Measurements from ENCODE around the gene CHFR. TPM values are rescaled to one million over a fixed set of nuclear protein-coding genes. Genes with fewer than 3 reads are reported as not detected.

CHFR gene
- total and polyA plus RNA-seq, 9 of the 15 experiments (the other 6 are each of a cell fraction or from before 2014, with no cell fraction given): 0.61 to 33.9 (median 19.3) TPM

DNA sequence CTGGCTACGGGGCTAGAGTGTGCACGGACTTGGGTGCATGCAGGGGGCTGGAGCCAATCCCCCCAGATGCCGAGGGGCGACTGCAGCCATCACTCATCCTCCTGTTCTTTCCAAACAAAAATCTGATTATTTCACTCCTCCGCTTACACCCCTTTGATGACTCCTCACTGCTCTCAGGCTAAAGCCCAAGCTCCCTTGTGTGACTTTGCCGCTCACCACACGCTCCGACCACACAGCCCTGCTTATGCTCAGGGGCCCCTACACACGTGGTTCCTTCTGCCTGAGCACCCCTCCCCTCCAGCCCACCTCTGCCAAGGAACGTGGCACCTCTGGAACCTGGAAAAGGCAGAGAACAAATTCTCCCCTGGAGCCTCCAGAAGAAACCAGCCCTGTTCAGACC lies 13.7 kb downstream of the CHFR start:
- Histone ChIP-seq H3K4me1 (replicated peaks in 1 of 2; ENCODE audit: control insufficient read depth in 2 of 2, insufficient read depth in 2 of 2, low read length in 2 of 2) (no peaks in the 10 kb centered on the region), H3K4me2 (ENCODE audit: insufficient read depth, low read length) (no peak overlapping the region), H3K9me1 (ENCODE audit: control insufficient read depth, insufficient read depth, low read length) (no peaks in the 10 kb centered on the region), H3K79me2 (ENCODE audit: control insufficient read depth, insufficient read depth, low read length) (no peaks in the 10 kb centered on the region), H3K36me3 (ENCODE audit: control insufficient read depth, insufficient read depth, low read length) (peaks cover 49% of the 10 kb centered on the region; the same call in 2 of the 3 replicates), H3K4me3 (no peak overlapping the region), H4K20me1 (replicated peaks; ENCODE audit: control insufficient read depth, insufficient read depth, low read length) (no peaks in the 10 kb centered on the region), H3K27me3 (ENCODE audit: control insufficient read depth in 2 of 2, insufficient read depth in 2 of 2, low read length in 2 of 2) (no peaks in the 10 kb centered on the region), H3K9me3 (replicated peaks; ENCODE audit: control insufficient read depth, insufficient read depth, low read depth, low read length) (no peaks in the 10 kb centered on the region), H2AFZ (ENCODE audit: low read depth, low read length) (no peak overlapping the region), H3K27ac (ENCODE audit: extremely low read depth, low read depth, low read length) (no peak overlapping the region), H3K9ac (ENCODE audit: insufficient read depth in 1 of 2, low read depth in 2 of 2, low read length in 2 of 2) (no peak overlapping the region)
- no peak for FAIRE-seq
- peak in 1 of 4 experiments; percentile 4 for DNase-seq (ENCODE audit: extremely low read depth in 1 of 4, low spot score in 3 of 4)
- ChIA-PET CTCF (ENCODE audit: low intra/inter-chr PET ratio) (no interaction called here), POLR2A (no interaction called here)
- TF ChIP-seq CTBP1 (IDR thresholded peaks at IDR 0.05; ENCODE audit: borderline replicate concordance) (no peak), XRCC3 (IDR thresholded peaks at IDR 0.05) (no peak), ZBTB7A (IDR thresholded peaks at IDR 0.05; ENCODE audit: borderline replicate concordance, control insufficient read depth, low read depth, low read length) (no peak), STAT5B (CRISPR knock-in tag; IDR thresholded peaks at IDR 0.05) (no peak), XRCC4 (IDR thresholded peaks at IDR 0.05; ENCODE audit: extremely low read depth, insufficient read depth, insufficient read length) (no peak), SMAD3 (CRISPR knock-in tag; conservative IDR thresholded peaks at IDR 0.05) (no peak), ZNF224 (CRISPR knock-in tag; IDR thresholded peaks at IDR 0.05) (no peak), ZNF408 (CRISPR knock-in tag; IDR thresholded peaks at IDR 0.05; ENCODE audit: low read depth) (no peak), SETDB1 (IDR thresholded peaks at IDR 0.05; ENCODE audit: low read length) (no peak), PTRF (tag; IDR thresholded peaks at IDR 0.05) (no peak), EWSR1 (IDR thresholded peaks at IDR 0.05; ENCODE audit: borderline replicate concordance, low read depth, partially characterized antibody) (no peak), SRSF1 (IDR thresholded peaks at IDR 0.05; ENCODE audit: low read depth, low read length) (no peak), ZNF212 (CRISPR knock-in tag; IDR thresholded peaks at IDR 0.05) (no peak)
- TF ChIP-seq, protein P1, sequence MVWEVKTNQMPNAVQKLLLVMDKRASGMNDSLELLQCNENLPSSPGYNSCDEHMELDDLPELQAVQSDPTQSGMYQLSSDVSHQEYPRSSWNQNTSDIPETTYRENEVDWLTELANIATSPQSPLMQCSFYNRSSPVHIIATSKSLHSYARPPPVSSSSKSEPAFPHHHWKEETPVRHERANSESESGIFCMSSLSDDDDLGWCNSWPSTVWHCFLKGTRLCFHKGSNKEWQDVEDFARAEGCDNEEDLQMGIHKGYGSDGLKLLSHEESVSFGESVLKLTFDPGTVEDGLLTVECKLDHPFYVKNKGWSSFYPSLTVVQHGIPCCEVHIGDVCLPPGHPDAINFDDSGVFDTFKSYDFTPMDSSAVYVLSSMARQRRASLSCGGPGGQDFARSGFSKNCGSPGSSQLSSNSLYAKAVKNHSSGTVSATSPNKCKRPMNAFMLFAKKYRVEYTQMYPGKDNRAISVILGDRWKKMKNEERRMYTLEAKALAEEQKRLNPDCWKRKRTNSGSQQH (CRISPR knock-in tag; IDR thresholded peaks at IDR 0.05): no peak
- TF ChIP-seq, protein P2, sequence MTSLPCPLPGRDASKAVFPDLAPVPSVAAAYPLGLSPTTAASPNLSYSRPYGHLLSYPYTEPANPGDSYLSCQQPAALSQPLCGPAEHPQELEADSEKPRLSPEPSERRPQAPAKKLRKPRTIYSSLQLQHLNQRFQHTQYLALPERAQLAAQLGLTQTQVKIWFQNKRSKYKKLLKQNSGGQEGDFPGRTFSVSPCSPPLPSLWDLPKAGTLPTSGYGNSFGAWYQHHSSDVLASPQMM (CRISPR knock-in tag; IDR thresholded peaks at IDR 0.05): no peak
- in situ Hi-C loops (cut with MboI): no loop called here
- intact Hi-C loops (cut with micrococcal nuclease): no loop called here
- no peak for ATAC-seq
- no TSS peak for BruUV-seq (replicated peaks)
- 84% methylated on average over 10 of the region's 10 CpGs for WGBS (ENCODE audit: insufficient coverage, low coverage, missing lambda C conversion rate)

All from K562 (cell line).